ENCODE results near the gene CD300LD.
"Not testable (repeated sequence)": the region's sequence is repeated elsewhere in the genome, so short reads cannot be mapped to it uniquely, and the experiment has no call there.

CD300LD gene

GRCh38 chr17:74605361-74605760 lies 13.3 kb upstream of the CD300LD start:
- DNase-seq: no peak

GRCh38 chr17:74604761-74605160 lies 12.7 kb upstream of the CD300LD start:
- no peak for DNase-seq

GRCh38 chr17:74604200-74604599 lies 12.1 kb upstream of the CD300LD start:
- no peak for DNase-seq

GRCh38 chr17:74603746-74604145 lies 11.7 kb upstream of the CD300LD start:
- no peak for DNase-seq

GRCh38 chr17:74603037-74603635 lies 11.1 kb upstream of the CD300LD start:
- no peak for DNase-seq

GRCh38 chr17:74601944-74602572 lies 10.0 kb upstream of the CD300LD start:
- DNase-seq: no peak

- no peak for DNase-seq
Observed at GRCh38 chr17:74599448-74599939, 7.4 kb upstream of the CD300LD start.

- no peak for DNase-seq
Observed at GRCh38 chr17:74599023-74599399, 6.9 kb upstream of the CD300LD start.

- DNase-seq: no peak
Observed at GRCh38 chr17:74598346-74599022, 6.4 kb upstream of the CD300LD start.

- no peak for DNase-seq
Observed at GRCh38 chr17:74597069-74597790, 5.1 kb upstream of the CD300LD start.

- DNase-seq: no peak
Observed at GRCh38 chr17:74595037-74595750, 3.1 kb upstream of the CD300LD start.

GRCh38 chr17:74591503-74591902 lies 580 bp downstream of the CD300LD start:
- DNase-seq: no peak

- DNase-seq: no peak
Observed at GRCh38 chr17:74585711-74586110, 6.4 kb downstream of the CD300LD start.

GRCh38 chr17:74584292-74585060 lies 7.6 kb downstream of the CD300LD start:
- DNase-seq: no peak

- no peak for DNase-seq
Observed at GRCh38 chr17:74582633-74583032, 9.4 kb downstream of the CD300LD start.

- DNase-seq: no peak
Observed at GRCh38 chr17:74579900-74580299, 12.2 kb downstream of the CD300LD start.

- DNase-seq: no peak
Observed at GRCh38 chr17:74578979-74579378, 13.1 kb downstream of the CD300LD start.

GRCh38 chr17:74574489-74575142 lies 17.5 kb downstream of the CD300LD start:
- DNase-seq: no peak

- DNase-seq: not testable (repeated sequence)
Observed at GRCh38 chr17:74573635-74574034, 18.4 kb downstream of the CD300LD start.

- DNase-seq: no peak
Observed at GRCh38 chr17:74573169-74573568, 18.9 kb downstream of the CD300LD start.

- DNase-seq: no peak
Observed at GRCh38 chr17:74571621-74572270, 20.3 kb downstream of the CD300LD start.
